KOPT-K1 (cell line): ENCODE measurements around the gene PRSS53.

Experiments used
- H3K27ac ChIP-seq: fragments of 200-600 bp; sonication (generic); 2 replicates; pipeline ENCODE4 v1.5.1; 2016; ENCODE audit warnings: antibody characterized with exemption, mild to moderate bottlenecking, low read depth, low read length; ENCODE audit not compliant: poor library complexity, severe bottlenecking
- H3K36me3 ChIP-seq: fragments of 200-600 bp; sonication (generic); 2 replicates; pipeline ENCODE4 v1.5.1; 2017; ENCODE audit warnings: antibody characterized with exemption, mild to moderate bottlenecking, low read length, moderate library complexity; ENCODE audit not compliant: insufficient read depth
- H3K9me3 ChIP-seq: fragments of 200-600 bp; sonication (generic); 2 replicates; pipeline ENCODE4 v1.5.1; 2017; ENCODE audit warnings: antibody characterized with exemption, low read length, mild to moderate bottlenecking; ENCODE audit not compliant: insufficient read depth, poor library complexity, severe bottlenecking

PRSS53 gene

GRCh38 chr16:31078597-31079341 lies 10.0 kb downstream of the PRSS53 start:
- H3K27ac ChIP-seq, result no peak overlapping the region
- no peaks in the 10 kb centered on the region for H3K9me3 ChIP-seq
- H3K36me3 ChIP-seq, result peaks cover 82% of the 10 kb centered on the region

GRCh38 chr16:31077592-31078396 lies 10.9 kb downstream of the PRSS53 start:
- H3K9me3 ChIP-seq, result no peaks in the 10 kb centered on the region
- H3K36me3 ChIP-seq, result peaks cover 73% of the 10 kb centered on the region
- H3K27ac ChIP-seq, result no peak overlapping the region

- no peaks in the 10 kb centered on the region for H3K9me3 ChIP-seq
- H3K27ac ChIP-seq, result no peak overlapping the region
- H3K36me3 ChIP-seq, result peaks cover 65% of the 10 kb centered on the region
Measured at GRCh38 chr16:31077024-31077423, 11.7 kb downstream of the PRSS53 start.

- peaks cover 58% of the 10 kb centered on the region for H3K36me3 ChIP-seq
- H3K9me3 ChIP-seq, result no peaks in the 10 kb centered on the region
- H3K27ac ChIP-seq, result no peak overlapping the region
Measured at GRCh38 chr16:31076319-31076718, 12.4 kb downstream of the PRSS53 start.

GRCh38 chr16:31074814-31075183 lies 13.9 kb downstream of the PRSS53 start:
- peaks cover 43% of the 10 kb centered on the region for H3K36me3 ChIP-seq
- peak overlapping the region; percentile 94 for H3K27ac ChIP-seq
- no peaks in the 10 kb centered on the region for H3K9me3 ChIP-seq

GRCh38 chr16:31073970-31074813 lies 14.6 kb downstream of the PRSS53 start, which contains the start of the genes ZNF646 and ZNF668:
ZNF646 (plus strand) TSS chr16:31074422; CDS start chr16:31076325, 1,903 bp downstream.
ZNF668 (minus strand) TSS chr16:31074240; CDS start chr16:31064459, 9,781 bp downstream.
- peaks cover 37% of the 10 kb centered on the region for H3K36me3 ChIP-seq
- peak within 1 kb of the TSS; percentile 94 for H3K27ac ChIP-seq

GRCh38 chr16:31073142-31073969 lies 15.4 kb downstream of the PRSS53 start:
- peak overlapping the region; percentile 94 for H3K27ac ChIP-seq
- no peaks in the 10 kb centered on the region for H3K9me3 ChIP-seq
- H3K36me3 ChIP-seq, result peaks cover 29% of the 10 kb centered on the region

More at GRCh38 chr16:31073970-31074813, 14.6 kb downstream of the PRSS53 start, which contains the start of the genes ZNF646 and ZNF668:
- no peaks in the 10 kb centered on the region for H3K9me3 ChIP-seq

- peaks cover 22% of the 10 kb centered on the region for H3K36me3 ChIP-seq
- no peaks in the 10 kb centered on the region for H3K9me3 ChIP-seq
- peak overlapping the region; percentile 94 for H3K27ac ChIP-seq
Measured at GRCh38 chr16:31072540-31073141, 16.1 kb downstream of the PRSS53 start.

- Histone ChIP-seq H3K27ac (peak overlapping the region; percentile 94), H3K9me3 (no peaks in the 10 kb centered on the region), H3K36me3 (peaks cover 14% of the 10 kb centered on the region)
Measured at GRCh38 chr16:31071861-31072260, 16.9 kb downstream of the PRSS53 start.

GRCh38 chr16:31067342-31067741 lies 21.4 kb downstream of the PRSS53 start:
- peaks cover 16% of the 10 kb centered on the region for H3K36me3 ChIP-seq
- H3K9me3 ChIP-seq, result no peaks in the 10 kb centered on the region
- no peak overlapping the region for H3K27ac ChIP-seq

GRCh38 chr16:31064882-31065461 lies 23.8 kb downstream of the PRSS53 start:
- Histone ChIP-seq H3K36me3 (peaks cover 39% of the 10 kb centered on the region), H3K9me3 (no peaks in the 10 kb centered on the region), H3K27ac (no peak overlapping the region)

- Histone ChIP-seq H3K36me3 (peaks cover 45% of the 10 kb centered on the region), H3K9me3 (no peaks in the 10 kb centered on the region), H3K27ac (no peak overlapping the region)
Measured at GRCh38 chr16:31063843-31064611, 24.7 kb downstream of the PRSS53 start.

- Histone ChIP-seq H3K9me3 (no peaks in the 10 kb centered on the region), H3K36me3 (peaks cover 45% of the 10 kb centered on the region), H3K27ac (no peak overlapping the region)
Measured at GRCh38 chr16:31063495-31063842, 25.3 kb downstream of the PRSS53 start.
